ENCODE data around the gene POMC.

DNA sequence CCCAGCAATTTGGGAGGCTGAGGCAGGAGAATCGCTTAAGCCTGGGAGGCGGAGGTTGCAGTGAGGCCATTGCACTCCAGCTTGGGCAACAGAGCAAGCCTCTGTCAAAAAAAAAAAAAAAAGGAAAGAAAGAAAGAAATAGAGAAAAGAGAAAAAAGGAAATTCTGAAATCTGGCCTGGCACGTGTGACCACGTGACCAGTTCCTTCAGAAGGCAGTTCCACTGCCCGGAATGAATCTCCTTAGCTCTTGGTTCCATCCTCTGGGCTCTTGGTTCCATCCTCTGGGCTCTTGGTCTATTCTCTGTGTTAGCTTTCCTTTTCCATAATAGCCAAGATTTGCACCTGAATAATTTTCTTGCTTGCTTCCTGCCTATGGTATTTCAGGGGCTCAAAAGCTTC is 5.3 kb upstream of the POMC start:
- TF ChIP-seq, protein P1, sequence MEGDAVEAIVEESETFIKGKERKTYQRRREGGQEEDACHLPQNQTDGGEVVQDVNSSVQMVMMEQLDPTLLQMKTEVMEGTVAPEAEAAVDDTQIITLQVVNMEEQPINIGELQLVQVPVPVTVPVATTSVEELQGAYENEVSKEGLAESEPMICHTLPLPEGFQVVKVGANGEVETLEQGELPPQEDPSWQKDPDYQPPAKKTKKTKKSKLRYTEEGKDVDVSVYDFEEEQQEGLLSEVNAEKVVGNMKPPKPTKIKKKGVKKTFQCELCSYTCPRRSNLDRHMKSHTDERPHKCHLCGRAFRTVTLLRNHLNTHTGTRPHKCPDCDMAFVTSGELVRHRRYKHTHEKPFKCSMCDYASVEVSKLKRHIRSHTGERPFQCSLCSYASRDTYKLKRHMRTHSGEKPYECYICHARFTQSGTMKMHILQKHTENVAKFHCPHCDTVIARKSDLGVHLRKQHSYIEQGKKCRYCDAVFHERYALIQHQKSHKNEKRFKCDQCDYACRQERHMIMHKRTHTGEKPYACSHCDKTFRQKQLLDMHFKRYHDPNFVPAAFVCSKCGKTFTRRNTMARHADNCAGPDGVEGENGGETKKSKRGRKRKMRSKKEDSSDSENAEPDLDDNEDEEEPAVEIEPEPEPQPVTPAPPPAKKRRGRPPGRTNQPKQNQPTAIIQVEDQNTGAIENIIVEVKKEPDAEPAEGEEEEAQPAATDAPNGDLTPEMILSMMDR (IDR thresholded peaks at IDR 0.05; ENCODE audit: borderline replicate concordance, extremely low read depth, low read length, poor library complexity, severe bottlenecking), result no peak
- TF ChIP-seq EZH2 (IDR thresholded peaks at IDR 0.05; ENCODE audit: borderline replicate concordance, low read depth, low read length, severe bottlenecking), result no peak

All from DND-41 (cell line).